Measurements from ENCODE around the gene IKZF5.

- no peak for TF ChIP-seq CTCF (conservative IDR thresholded peaks at IDR 0.05; ENCODE audit: low read length)
- TF ChIP-seq EZH2phosphoT487 (IDR thresholded peaks at IDR 0.05; ENCODE audit: borderline replicate concordance, low read depth, low read length), result no peak
These were observed 9.9 kb upstream of the IKZF5 start for GRCh38 chr10:123018531-123018930.

Data from OCI-LY7 (cell line).